Choroid plexus epithelial cell (primary cell): ENCODE data around the gene LTBP1.

ENCODE experiments used
- DNase-seq: peaks from one replicate; pipeline ENCODE4 v3.0.0-alpha.2; 2010; ENCODE audit warnings: low read depth
- H3K4me3 ChIP-seq: 2 replicates; pipeline ENCODE4 v1.5.1; 2011; ENCODE audit warnings: low read depth, mild to moderate bottlenecking, control low read depth, low read length, moderate library complexity
- TF ChIP-seq, protein P1 (sequence below): conservative IDR thresholded peaks from 2 replicates; pipeline ENCODE4 v1.5.1; 2011; ENCODE audit warnings: low read depth, mild to moderate bottlenecking, control low read depth, inconsistent platforms, low read length, moderate library complexity

The LTBP1 gene

DNA sequence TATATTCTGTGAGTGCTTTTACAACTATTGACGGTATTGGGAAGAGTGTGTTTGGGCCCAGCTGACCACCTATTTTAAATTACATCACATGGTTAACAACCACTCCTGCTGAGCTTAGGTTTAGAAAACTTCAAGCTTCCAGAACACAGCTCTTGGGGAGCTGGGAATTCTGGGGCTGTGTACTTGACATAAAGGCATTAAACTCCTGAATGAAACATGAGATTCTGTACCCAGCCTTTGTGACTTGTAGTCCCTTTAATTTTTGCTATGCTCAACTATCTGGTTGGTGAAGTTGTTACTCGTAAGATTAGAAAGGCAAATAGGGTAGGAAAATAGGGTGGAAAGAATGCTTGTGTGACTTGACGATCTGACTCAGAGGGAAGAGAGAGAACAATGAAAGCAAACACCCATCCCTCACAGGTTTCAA, 66.9 kb downstream of the LTBP1 start:
- no peak overlapping the region for H3K4me3 ChIP-seq
- DNase-seq = peak; percentile 60
- TF ChIP-seq, protein P1, sequence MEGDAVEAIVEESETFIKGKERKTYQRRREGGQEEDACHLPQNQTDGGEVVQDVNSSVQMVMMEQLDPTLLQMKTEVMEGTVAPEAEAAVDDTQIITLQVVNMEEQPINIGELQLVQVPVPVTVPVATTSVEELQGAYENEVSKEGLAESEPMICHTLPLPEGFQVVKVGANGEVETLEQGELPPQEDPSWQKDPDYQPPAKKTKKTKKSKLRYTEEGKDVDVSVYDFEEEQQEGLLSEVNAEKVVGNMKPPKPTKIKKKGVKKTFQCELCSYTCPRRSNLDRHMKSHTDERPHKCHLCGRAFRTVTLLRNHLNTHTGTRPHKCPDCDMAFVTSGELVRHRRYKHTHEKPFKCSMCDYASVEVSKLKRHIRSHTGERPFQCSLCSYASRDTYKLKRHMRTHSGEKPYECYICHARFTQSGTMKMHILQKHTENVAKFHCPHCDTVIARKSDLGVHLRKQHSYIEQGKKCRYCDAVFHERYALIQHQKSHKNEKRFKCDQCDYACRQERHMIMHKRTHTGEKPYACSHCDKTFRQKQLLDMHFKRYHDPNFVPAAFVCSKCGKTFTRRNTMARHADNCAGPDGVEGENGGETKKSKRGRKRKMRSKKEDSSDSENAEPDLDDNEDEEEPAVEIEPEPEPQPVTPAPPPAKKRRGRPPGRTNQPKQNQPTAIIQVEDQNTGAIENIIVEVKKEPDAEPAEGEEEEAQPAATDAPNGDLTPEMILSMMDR = no peak

DNA sequence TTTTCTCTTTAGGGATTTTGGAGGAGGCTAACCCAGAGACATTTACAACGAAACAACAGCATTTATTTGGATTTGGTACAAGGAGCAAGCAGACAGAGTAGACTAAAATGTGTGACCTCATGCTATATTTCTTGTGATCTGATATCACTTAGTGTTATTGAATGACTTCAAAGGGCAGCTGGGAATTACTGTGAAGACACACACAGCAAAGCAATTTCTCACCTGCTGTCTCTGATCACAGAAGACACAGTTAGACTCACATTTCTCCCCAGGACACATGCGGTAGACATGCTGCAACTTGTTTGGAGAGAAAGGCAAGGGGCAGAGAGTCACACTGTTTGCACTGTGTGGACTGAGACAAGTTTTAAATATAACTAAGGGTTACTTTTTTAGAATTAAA, 67.5 kb downstream of the LTBP1 start:
- peak; percentile 56 for DNase-seq
- H3K4me3 ChIP-seq = no peak overlapping the region
- TF ChIP-seq, protein P1 = no peak

DNA sequence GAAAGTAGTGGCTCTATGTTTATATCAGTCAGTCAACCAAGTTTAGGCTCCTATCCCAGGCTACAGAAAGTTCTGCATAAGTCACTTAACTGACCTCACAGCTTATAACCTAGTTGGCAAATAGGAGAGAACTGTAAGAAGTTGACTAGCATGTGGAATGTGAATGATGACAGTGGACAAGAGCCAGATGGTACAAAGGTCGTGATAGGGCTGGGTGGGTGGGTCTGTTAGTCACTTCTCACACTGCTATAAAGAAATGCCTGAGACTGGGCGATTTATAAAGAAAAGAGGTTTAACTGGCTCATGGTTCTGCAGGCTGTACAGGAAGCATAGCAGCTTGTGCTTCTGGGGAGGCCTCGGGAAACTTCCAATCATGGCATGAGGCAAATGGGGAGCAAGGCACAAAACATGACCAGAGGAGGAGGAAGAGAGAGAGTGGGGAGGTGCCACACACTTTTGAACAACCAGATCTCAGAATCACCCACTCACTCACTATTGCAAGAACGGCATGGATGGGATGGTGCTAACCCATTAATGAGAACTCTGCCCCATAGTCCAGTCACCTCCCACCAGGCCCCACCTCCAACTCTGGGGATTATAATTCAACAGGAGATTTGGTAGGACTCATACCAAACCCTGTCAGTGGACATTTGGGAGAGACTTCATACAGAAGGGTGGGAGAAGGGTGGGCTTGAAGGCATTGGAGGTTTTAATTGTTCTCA, 68.8 kb downstream of the LTBP1 start:
- no peak overlapping the region for H3K4me3 ChIP-seq
- DNase-seq = peak; percentile 88
- TF ChIP-seq, protein P1 = no peak

DNA sequence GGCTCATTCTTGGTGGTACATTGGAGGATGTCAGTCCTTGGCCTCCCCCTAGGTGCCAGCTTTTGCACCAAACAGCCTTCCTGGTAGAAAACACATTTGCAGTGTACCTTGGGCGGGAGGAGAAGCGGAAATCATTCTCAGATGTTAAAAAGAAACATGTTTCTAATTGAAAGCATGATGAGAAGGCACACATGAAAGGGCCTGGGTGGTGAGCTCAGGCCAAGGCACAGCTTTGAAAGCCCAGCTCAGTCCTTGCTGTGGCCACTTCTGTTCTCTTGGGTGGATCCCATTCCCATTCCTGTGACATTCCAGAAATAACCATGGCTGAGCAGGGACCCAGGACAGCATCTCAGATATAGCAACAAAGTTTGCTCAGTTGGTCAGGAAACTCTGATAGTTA, 71.5 kb downstream of the LTBP1 start:
- DNase-seq = no peak
- no peak overlapping the region for H3K4me3 ChIP-seq
- TF ChIP-seq, protein P1 = no peak

DNA sequence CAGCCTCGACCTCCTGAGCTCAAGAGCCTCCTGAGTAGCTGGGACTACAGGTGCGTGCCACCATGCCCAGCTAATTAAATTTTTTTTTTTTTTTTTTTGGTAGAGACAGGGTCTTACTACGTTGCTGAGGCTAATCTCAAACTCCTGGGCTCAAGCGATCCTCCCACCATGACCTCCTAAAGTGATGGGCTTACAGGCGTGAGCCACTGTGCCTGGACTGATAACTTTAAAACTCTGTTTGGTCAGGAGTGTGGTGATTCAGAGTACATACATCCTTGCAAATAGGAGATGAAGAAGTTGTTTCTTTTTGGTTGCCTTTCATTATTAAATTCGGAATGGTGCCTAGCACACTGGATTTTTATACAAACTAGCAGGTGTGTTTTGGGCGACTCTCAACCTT, 73.0 kb downstream of the LTBP1 start:
- H3K4me3 ChIP-seq = no peak overlapping the region
- TF ChIP-seq, protein P1 = no peak
- no peak for DNase-seq

DNA sequence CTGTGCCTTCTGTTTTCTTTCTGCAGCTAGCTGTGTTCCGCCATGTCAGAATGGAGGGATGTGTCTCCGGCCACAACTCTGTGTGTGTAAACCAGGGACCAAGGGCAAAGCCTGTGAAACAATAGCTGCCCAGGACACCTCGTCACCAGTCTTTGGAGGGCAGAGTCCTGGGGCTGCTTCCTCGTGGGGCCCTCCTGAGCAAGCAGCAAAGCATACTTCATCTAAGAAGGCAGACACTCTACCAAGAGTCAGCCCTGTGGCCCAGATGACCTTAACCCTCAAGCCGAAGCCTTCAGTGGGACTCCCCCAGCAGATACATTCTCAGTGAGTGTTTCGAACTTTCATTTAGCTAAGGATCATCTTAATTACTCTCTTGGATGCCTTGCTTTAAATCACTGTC, 74.1 kb downstream of the LTBP1 start:
- TF ChIP-seq, protein P1 = no peak
- peak; percentile 11 for DNase-seq
- H3K4me3 ChIP-seq = no peak overlapping the region
